K562 (cell line): ENCODE data around the gene DYSF.

Experiments
- CHD4 ChIP-seq: fragments of 200-600 bp; sonication (generic); IDR thresholded peaks from 3 replicates; pipeline ENCODE4 v1.6.1; 2012; ENCODE audit warnings: low read depth, mild to moderate bottlenecking, mixed read lengths, low read length, inconsistent platforms; ENCODE audit not compliant: insufficient read depth, insufficient replicate concordance, poor library complexity, severe bottlenecking
- KDM4B ChIP-seq, 2 experiments: fragments of 450-650 bp in 1 of 2; sonication (generic) in 1 of 2; IDR thresholded peaks; 2 replicates each; pipeline ENCODE4 v1.6.1; 2016 to 2017; ENCODE audit warnings: borderline replicate concordance in 2 of 2, antibody characterized with exemption in 1 of 2, low read depth in 1 of 2, mild to moderate bottlenecking in 1 of 2
- MEF2A ChIP-seq: IDR thresholded peaks from 2 replicates; pipeline ENCODE4 v1.6.1; 2011; ENCODE audit warnings: low read depth, mild to moderate bottlenecking, low read length, moderate library complexity; ENCODE audit not compliant: control insufficient read depth
- TFE3 ChIP-seq: fragments of 450-650 bp; formaldehyde crosslinking; IDR thresholded peaks from 2 replicates; pipeline ENCODE4 v1.4.0; 2020; ENCODE audit warnings: mild to moderate bottlenecking, mixed read lengths

- TF ChIP-seq MEF2A, result no peak
- no peak for TF ChIP-seq KDM4B (IDR thresholded peaks at IDR 0.05; ENCODE audit: borderline replicate concordance in 2 of 2, low read depth in 1 of 2)
- TF ChIP-seq TFE3, result no peak
- no peak for TF ChIP-seq CHD4
Observed at GRCh38 chr2:71581026-71581425, 127.7 kb downstream of the DYSF start.
